BLaER1 (cell line): Measurements from ENCODE around the gene CST4.
A peak's percentile ranks its signal among the peaks of the same experiment; 100 is the strongest.

Experiments
- H3K27ac ChIP-seq: shearing (Covaris generic); formaldehyde crosslinking; 2 replicates; pipeline ENCODE4 v1.8.1; 2022
- H3K27me3 ChIP-seq: shearing (Covaris generic); formaldehyde crosslinking; 2 replicates; pipeline ENCODE4 v1.8.1; 2022
- H3K36me3 ChIP-seq: shearing (Covaris generic); formaldehyde crosslinking; 2 replicates; pipeline ENCODE4 v1.8.1; 2022
- H3K4me1 ChIP-seq: shearing (Covaris generic); formaldehyde crosslinking; 2 replicates; pipeline ENCODE4 v1.8.1; 2022
- H3K4me2 ChIP-seq: shearing (Covaris generic); formaldehyde crosslinking; 2 replicates; pipeline ENCODE4 v1.8.1; 2022
- H3K4me3 ChIP-seq: shearing (Covaris generic); formaldehyde crosslinking; 2 replicates; pipeline ENCODE4 v1.8.1; 2022
- H3K9ac ChIP-seq: shearing (Covaris generic); formaldehyde crosslinking; 2 replicates; pipeline ENCODE4 v1.8.1; 2022
- H3K9me3 ChIP-seq: shearing (Covaris generic); formaldehyde crosslinking; 2 replicates; pipeline ENCODE4 v1.8.1; 2022
- H4K20me1 ChIP-seq: shearing (Covaris generic); formaldehyde crosslinking; 2 replicates; pipeline ENCODE4 v1.8.1; 2022
- Cebpa-rat ChIP-seq: shearing (Covaris generic); IDR thresholded peaks from 2 replicates; pipeline ENCODE4 v1.8.1; 2022

Gene CST4

GRCh38 chr20:23646106-23646873 lies 42.5 kb downstream of the CST4 start:
- Histone ChIP-seq H4K20me1 (no peaks in the 10 kb centered on the region), H3K9ac (no peak overlapping the region), H3K27me3 (no peaks in the 10 kb centered on the region), H3K9me3 (no peaks in the 10 kb centered on the region), H3K4me3 (no peak overlapping the region), H3K4me2 (no peak overlapping the region), H3K27ac (no peak overlapping the region), H3K36me3 (no peaks in the 10 kb centered on the region), H3K4me1 (peaks cover 49% of the 10 kb centered on the region)
- no peak for TF ChIP-seq Cebpa-rat

DNA sequence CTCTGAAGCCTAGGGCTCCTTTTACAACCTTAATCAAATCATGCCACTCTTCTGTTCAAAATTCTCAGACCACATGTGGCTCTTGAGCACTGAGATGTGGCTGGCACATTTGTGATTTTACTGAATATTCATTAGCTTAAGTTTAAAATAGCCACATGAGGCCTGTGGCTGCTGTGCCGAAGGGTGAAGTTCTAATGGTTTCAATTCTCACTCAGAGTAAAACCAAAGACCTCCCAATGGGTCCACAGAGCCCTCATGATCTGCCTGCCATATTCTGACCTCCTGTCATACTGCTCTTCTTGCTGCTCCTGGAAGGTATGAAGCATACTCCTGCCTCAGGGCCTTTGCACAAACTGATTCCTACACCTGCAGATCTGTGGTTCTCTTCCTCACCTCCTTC lies 43.3 kb downstream of the CST4 start:
- Histone ChIP-seq H3K9ac (no peak overlapping the region), H3K27ac (no peak overlapping the region), H3K9me3 (no peaks in the 10 kb centered on the region), H3K27me3 (no peaks in the 10 kb centered on the region), H3K4me1 (peaks cover 56% of the 10 kb centered on the region), H3K4me2 (no peak overlapping the region), H4K20me1 (no peaks in the 10 kb centered on the region), H3K36me3 (no peaks in the 10 kb centered on the region), H3K4me3 (no peak overlapping the region)
- no peak for TF ChIP-seq Cebpa-rat

DNA sequence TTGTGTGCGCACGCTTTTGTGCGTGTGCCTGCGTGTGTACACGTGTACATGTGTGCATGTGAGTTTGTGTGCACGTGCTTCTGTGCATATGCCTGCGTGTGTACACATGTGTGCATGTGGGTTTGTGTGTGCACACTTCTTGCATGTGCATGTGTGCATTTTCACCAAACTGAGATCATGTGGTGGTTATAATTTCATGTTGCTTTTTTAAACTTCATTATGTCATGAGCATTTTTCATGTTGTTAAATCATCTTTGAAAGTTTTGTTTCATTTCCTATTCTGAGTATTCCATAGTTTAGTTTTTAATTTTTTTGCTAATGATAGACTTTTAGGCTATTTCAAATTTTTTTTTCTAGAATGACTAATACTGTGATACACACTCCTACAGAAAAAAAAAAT lies 44.7 kb downstream of the CST4 start:
- Histone ChIP-seq H3K36me3 (no peaks in the 10 kb centered on the region), H3K27me3 (no peaks in the 10 kb centered on the region), H4K20me1 (no peaks in the 10 kb centered on the region), H3K4me3 (no peak overlapping the region), H3K9ac (no peak overlapping the region), H3K27ac (no peak overlapping the region), H3K4me1 (peaks cover 66% of the 10 kb centered on the region), H3K9me3 (no peaks in the 10 kb centered on the region), H3K4me2 (peak overlapping the region; percentile 71)
- no peak for TF ChIP-seq Cebpa-rat

GRCh38 chr20:23643659-23644058 lies 45.2 kb downstream of the CST4 start:
- no peaks in the 10 kb centered on the region for H3K27me3 ChIP-seq

DNA sequence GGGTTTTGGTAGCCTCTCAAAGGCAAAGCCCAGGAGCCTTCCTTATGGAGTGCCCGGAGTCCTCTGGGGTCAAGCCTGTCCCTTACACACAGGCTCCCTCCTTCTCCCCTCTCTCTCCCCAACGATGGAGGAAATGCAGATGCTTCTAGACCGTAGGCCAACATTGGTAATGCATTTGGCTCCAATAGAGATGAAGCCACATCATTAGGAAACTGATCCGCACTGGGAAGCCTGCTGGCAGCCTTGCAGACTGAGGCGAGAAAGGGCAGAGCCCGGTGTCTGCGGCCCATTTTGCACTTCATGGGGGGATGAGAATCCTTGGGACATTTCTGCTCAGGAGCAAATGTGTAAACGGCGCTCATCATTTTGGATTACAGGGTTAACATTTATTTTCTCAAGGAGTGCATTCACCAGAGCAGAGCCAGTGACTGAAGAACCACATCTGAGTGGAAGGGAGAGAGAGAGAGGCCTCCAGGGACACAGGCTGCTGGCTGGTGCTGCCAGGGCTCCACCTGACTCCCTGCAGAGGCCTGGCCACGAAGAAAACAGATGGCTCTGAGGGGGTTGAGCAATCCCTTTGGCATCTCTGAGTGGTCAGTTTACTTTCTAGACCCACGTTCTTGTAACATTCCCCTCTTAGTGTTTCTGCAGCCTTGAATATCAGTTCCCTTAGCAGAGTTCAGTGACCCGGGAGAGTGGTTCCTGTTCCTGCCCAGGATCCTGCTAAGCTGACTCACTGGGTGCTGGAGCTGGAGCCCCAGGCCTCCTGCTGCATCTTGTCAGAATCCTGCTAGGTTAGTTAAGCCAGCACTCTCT lies 46.7 kb downstream of the CST4 start:
- Histone ChIP-seq H3K9ac (no peak overlapping the region), H4K20me1 (no peaks in the 10 kb centered on the region), H3K36me3 (no peaks in the 10 kb centered on the region), H3K4me3 (no peak overlapping the region; the same call in 1 of the 2 replicates), H3K4me1 (peaks cover 73% of the 10 kb centered on the region), H3K27me3 (no peaks in the 10 kb centered on the region), H3K9me3 (no peaks in the 10 kb centered on the region), H3K27ac (peak overlapping the region; percentile 62; the same call in 1 of the 2 replicates), H3K4me2 (peak overlapping the region; percentile 71)
- peak; percentile 95 for TF ChIP-seq Cebpa-rat

More at GRCh38 chr20:23643659-23644058, 45.2 kb downstream of the CST4 start:
- Histone ChIP-seq H3K9ac (no peak overlapping the region), H3K4me3 (no peak overlapping the region), H3K9me3 (no peaks in the 10 kb centered on the region), H3K36me3 (no peaks in the 10 kb centered on the region), H3K4me2 (peak overlapping the region; percentile 71), H4K20me1 (no peaks in the 10 kb centered on the region), H3K4me1 (peaks cover 70% of the 10 kb centered on the region), H3K27ac (no peak overlapping the region)
- TF ChIP-seq Cebpa-rat, result no peak

DNA sequence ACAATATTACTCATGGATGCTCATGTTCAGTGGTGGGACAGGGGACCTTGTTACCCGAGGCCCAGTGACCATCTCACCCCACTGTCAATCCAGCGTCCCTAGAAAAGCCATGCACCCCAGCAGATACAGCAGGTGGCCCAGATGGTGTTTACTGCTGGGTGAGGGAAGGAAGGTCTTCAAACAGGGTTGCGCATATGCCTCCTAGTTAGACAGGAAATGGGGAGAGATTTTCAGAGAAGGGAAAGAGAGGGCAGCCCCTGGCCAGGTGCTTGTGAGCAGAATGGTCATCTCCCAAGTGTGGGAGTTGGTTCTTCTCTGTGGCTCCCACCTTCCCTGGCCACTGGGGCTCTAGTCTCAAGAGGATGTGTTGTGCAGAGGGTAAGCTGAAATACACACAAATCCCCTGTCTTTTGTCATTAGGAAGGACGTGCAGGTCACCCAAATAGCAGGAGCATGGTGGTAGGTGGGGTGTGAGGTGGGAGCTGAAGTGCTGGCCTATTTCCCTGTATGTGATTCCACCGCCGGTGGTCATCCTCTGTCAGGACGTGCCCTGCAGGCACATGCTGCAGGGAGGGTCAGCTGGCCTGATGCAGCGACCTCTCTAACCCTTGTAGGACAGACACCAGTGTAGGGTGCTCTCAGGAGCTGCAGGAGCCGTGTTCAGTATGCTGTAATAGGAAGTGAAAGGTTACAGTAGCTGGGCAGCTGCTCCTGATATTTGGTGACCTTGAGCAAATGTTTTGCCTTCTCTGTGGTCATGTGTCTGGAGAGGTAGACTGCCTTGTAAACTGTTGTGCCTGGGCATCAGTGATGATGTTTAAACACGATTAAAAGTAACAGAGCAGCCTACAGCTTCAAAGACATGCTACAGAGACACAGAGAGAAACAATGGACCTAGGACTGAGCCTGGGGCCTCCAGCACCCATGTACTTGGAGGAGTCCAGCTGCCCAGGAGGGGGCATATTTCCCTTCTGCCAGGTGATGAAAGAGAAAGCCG lies 47.9 kb downstream of the CST4 start:
- Histone ChIP-seq H3K9me3 (no peaks in the 10 kb centered on the region), H3K4me1 (peaks cover 78% of the 10 kb centered on the region), H3K27me3 (no peaks in the 10 kb centered on the region), H4K20me1 (peaks cover 8% of the 10 kb centered on the region; the same call in 1 of the 2 replicates), H3K9ac (no peak overlapping the region), H3K27ac (peak overlapping the region; percentile 33), H3K4me3 (no peak overlapping the region), H3K4me2 (peak overlapping the region; percentile 71), H3K36me3 (no peaks in the 10 kb centered on the region)
- no peak for TF ChIP-seq Cebpa-rat

DNA sequence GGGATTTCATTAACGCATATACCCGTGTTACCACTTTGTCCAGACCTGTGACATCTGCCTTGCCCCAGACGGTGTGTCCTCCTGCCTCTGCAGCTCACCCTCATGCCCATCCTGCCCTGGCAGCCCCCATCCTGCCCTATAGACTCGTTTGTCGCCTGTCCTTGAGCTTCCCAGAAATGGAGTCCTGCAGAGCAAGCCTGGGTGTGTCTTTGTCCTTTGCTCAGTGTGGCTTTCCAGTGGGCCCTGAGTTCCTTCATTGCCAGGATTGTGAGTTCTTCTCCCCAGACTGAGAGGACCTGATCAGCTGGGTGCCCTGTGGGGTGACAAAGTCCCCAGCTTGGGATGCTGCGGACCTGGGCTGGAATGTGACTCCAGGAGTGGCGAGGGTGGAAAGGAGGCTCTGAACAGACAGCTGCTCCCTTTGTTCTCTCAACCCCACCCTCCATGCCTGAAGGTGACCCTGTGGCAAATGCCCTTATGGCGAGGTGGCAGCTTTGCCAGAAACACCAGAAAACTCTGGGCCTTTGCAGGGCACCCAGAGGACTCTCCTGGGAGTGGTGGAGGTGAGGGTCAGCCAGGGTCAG lies 48.7 kb downstream of the CST4 start:
- no peak overlapping the region for H3K4me3 ChIP-seq
- peaks cover 9% of the 10 kb centered on the region; the same call in 1 of the 2 replicates for H4K20me1 ChIP-seq
- H3K9ac ChIP-seq, result no peak overlapping the region
- no peaks in the 10 kb centered on the region for H3K27me3 ChIP-seq
- no peak for TF ChIP-seq Cebpa-rat
- H3K4me2 ChIP-seq, result peak overlapping the region; percentile 71
- no peaks in the 10 kb centered on the region for H3K9me3 ChIP-seq
- H3K36me3 ChIP-seq, result no peaks in the 10 kb centered on the region
- peaks cover 80% of the 10 kb centered on the region for H3K4me1 ChIP-seq
- H3K27ac ChIP-seq, result peak overlapping the region; percentile 33; the same call in 1 of the 2 replicates

GRCh38 chr20:23639490-23639958 lies 49.3 kb downstream of the CST4 start:
- Histone ChIP-seq H3K27me3 (no peaks in the 10 kb centered on the region), H3K9ac (no peak overlapping the region), H3K4me1 (peaks cover 86% of the 10 kb centered on the region), H3K36me3 (no peaks in the 10 kb centered on the region), H4K20me1 (peaks cover 9% of the 10 kb centered on the region; the same call in 1 of the 2 replicates), H3K4me2 (peak overlapping the region; percentile 71), H3K4me3 (no peak overlapping the region), H3K27ac (peak overlapping the region; percentile 33; the same call in 1 of the 2 replicates), H3K9me3 (no peaks in the 10 kb centered on the region)
- no peak for TF ChIP-seq Cebpa-rat

DNA sequence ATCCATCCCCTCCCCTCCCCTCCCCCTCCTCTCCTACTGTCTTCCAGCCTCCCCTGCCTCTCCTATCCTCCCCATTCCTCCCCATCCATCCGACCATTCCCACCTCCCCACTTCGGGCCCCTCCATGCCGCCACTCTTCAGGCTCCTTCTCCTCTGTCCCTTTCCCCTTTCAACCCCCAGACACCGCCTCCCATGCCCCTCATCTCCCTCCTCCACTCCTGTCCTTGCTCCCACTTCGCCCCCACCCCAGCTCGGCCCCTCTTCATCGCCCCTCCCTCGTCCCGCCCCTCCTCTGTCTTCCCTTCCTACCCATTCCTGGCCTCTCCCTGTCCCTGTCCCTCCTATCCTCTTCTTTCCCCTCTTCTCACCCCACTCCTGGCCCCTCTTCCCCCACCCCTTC lies 50.5 kb downstream of the CST4 start:
- H3K27me3 ChIP-seq, result no peaks in the 10 kb centered on the region
- no peak overlapping the region for H3K9ac ChIP-seq
- H3K4me2 ChIP-seq, result no peak overlapping the region
- H3K4me3 ChIP-seq, result no peak overlapping the region
- peaks cover 9% of the 10 kb centered on the region; the same call in 1 of the 2 replicates for H4K20me1 ChIP-seq
- H3K9me3 ChIP-seq, result no peaks in the 10 kb centered on the region
- H3K4me1 ChIP-seq, result peaks cover 82% of the 10 kb centered on the region
- H3K27ac ChIP-seq, result no peak overlapping the region
- peaks cover 4% of the 10 kb centered on the region for H3K36me3 ChIP-seq
- no peak for TF ChIP-seq Cebpa-rat
